ENCODE results near the gene RELA. TPM values are rescaled to one million over a fixed set of nuclear protein-coding genes. Genes with fewer than 3 reads are reported as not detected.

Gene RELA
- total and polyA plus RNA-seq, 10 of the 15 experiments (the other 5 are each of a cell fraction or from before 2014, with no cell fraction given) = 5.1 to 56.4 (median 34.2) TPM

DNA sequence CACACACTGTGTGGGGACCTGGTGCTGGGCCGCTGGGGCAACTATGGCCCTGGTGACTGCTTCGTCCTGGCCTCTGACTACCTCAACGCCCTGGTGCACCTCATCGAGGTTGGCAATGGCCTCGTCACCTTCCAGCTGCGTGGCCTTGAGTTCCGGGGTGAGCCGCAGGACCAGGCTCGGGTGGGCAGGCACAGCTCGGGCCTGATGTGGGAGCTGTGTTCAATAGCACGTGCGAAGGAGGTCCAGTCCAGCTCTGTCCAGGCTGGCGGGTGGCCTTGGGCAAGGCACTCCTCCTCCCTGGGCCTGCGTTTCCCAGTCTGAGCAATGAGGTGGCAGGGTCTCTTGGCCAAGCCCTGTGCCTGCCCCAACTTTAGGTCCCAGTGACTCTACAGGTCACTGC, 33.1 kb downstream of the RELA start (continued):
- TF ChIP-seq, protein P1, sequence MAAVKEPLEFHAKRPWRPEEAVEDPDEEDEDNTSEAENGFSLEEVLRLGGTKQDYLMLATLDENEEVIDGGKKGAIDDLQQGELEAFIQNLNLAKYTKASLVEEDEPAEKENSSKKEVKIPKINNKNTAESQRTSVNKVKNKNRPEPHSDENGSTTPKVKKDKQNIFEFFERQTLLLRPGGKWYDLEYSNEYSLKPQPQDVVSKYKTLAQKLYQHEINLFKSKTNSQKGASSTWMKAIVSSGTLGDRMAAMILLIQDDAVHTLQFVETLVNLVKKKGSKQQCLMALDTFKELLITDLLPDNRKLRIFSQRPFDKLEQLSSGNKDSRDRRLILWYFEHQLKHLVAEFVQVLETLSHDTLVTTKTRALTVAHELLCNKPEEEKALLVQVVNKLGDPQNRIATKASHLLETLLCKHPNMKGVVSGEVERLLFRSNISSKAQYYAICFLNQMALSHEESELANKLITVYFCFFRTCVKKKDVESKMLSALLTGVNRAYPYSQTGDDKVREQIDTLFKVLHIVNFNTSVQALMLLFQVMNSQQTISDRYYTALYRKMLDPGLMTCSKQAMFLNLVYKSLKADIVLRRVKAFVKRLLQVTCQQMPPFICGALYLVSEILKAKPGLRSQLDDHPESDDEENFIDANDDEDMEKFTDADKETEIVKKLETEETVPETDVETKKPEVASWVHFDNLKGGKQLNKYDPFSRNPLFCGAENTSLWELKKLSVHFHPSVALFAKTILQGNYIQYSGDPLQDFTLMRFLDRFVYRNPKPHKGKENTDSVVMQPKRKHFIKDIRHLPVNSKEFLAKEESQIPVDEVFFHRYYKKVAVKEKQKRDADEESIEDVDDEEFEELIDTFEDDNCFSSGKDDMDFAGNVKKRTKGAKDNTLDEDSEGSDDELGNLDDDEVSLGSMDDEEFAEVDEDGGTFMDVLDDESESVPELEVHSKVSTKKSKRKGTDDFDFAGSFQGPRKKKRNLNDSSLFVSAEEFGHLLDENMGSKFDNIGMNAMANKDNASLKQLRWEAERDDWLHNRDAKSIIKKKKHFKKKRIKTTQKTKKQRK (IDR thresholded peaks at IDR 0.05; ENCODE audit: low read depth, low read length) = no peak
- TF ChIP-seq DPF2 (IDR thresholded peaks at IDR 0.05) = no peak
- no peak for TF ChIP-seq SMAD1 (IDR thresholded peaks at IDR 0.05; ENCODE audit: low read depth, partially characterized antibody)
- TF ChIP-seq BHLHE40 (IDR thresholded peaks at IDR 0.05; ENCODE audit: borderline replicate concordance in 1 of 2, low read depth in 2 of 2, low read length in 1 of 2) = no peak
- no peak for TF ChIP-seq SUZ12 (IDR thresholded peaks at IDR 0.05; ENCODE audit: unreplicated experiment)
- TF ChIP-seq, protein P2, sequence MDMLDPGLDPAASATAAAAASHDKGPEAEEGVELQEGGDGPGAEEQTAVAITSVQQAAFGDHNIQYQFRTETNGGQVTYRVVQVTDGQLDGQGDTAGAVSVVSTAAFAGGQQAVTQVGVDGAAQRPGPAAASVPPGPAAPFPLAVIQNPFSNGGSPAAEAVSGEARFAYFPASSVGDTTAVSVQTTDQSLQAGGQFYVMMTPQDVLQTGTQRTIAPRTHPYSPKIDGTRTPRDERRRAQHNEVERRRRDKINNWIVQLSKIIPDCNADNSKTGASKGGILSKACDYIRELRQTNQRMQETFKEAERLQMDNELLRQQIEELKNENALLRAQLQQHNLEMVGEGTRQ (IDR thresholded peaks at IDR 0.05; ENCODE audit: borderline replicate concordance, low read depth, low read length) = no peak
- no peak for TF ChIP-seq EED (IDR thresholded peaks at IDR 0.05; ENCODE audit: low read depth)
- TF ChIP-seq, protein P3, sequence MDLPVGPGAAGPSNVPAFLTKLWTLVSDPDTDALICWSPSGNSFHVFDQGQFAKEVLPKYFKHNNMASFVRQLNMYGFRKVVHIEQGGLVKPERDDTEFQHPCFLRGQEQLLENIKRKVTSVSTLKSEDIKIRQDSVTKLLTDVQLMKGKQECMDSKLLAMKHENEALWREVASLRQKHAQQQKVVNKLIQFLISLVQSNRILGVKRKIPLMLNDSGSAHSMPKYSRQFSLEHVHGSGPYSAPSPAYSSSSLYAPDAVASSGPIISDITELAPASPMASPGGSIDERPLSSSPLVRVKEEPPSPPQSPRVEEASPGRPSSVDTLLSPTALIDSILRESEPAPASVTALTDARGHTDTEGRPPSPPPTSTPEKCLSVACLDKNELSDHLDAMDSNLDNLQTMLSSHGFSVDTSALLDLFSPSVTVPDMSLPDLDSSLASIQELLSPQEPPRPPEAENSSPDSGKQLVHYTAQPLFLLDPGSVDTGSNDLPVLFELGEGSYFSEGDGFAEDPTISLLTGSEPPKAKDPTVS (IDR thresholded peaks at IDR 0.05; ENCODE audit: low read depth, low read length) = no peak
